GOT3 (cell line): Measurements from ENCODE around the gene YWHAE.
A peak's percentile ranks its signal among the peaks of the same experiment; 100 is the strongest.
"Not testable (repeated sequence)": the region's sequence is repeated elsewhere in the genome, so short reads cannot be mapped to it uniquely, and the experiment has no call there.

ENCODE experiments used
- DNase-seq: peaks from one replicate; lab custom pipeline; 2025; ENCODE audit warnings: mixed read lengths; lab: John Stamatoyannopoulos, UW

The YWHAE gene

GRCh38 chr17:1399679-1400512 lies at the start of gene YWHAE:
Gene YWHAE (minus strand): TSS chr17:1400222. CDS start chr17:1400110, 112 bp downstream.
- peak; percentile 91 for DNase-seq

- no peak for DNase-seq
Measured at GRCh38 chr17:1449412-1449967, 49.5 kb upstream of the YWHAE start.

- no peak for DNase-seq
Measured at GRCh38 chr17:1447052-1447451, 47.0 kb upstream of the YWHAE start.

GRCh38 chr17:1446201-1446600 lies 46.2 kb upstream of the YWHAE start:
- DNase-seq = no peak

GRCh38 chr17:1445695-1446094 lies 45.7 kb upstream of the YWHAE start:
- DNase-seq = not testable (repeated sequence)

GRCh38 chr17:1442721-1443120 lies 42.7 kb upstream of the YWHAE start:
- DNase-seq = not testable (repeated sequence)

GRCh38 chr17:1442187-1442586 lies 42.2 kb upstream of the YWHAE start:
- DNase-seq = no peak

- no peak for DNase-seq
Measured at GRCh38 chr17:1440921-1441320, 40.9 kb upstream of the YWHAE start.

- DNase-seq = no peak
Measured at GRCh38 chr17:1438593-1439083, 38.6 kb upstream of the YWHAE start.

GRCh38 chr17:1435326-1435725 lies 35.3 kb upstream of the YWHAE start:
- no peak for DNase-seq

- no peak for DNase-seq
Measured at GRCh38 chr17:1434150-1434549, 34.1 kb upstream of the YWHAE start.

GRCh38 chr17:1431631-1432104 lies 31.6 kb upstream of the YWHAE start:
- no peak for DNase-seq

- no peak for DNase-seq
Measured at GRCh38 chr17:1423456-1424135, 23.6 kb upstream of the YWHAE start.

GRCh38 chr17:1422885-1423284 lies 22.9 kb upstream of the YWHAE start:
- DNase-seq = no peak

- DNase-seq = no peak
Measured at GRCh38 chr17:1421470-1421869, 21.4 kb upstream of the YWHAE start.

- DNase-seq = no peak
Measured at GRCh38 chr17:1420981-1421380, 21.0 kb upstream of the YWHAE start.

- DNase-seq = no peak
Measured at GRCh38 chr17:1420163-1420562, 20.1 kb upstream of the YWHAE start.

GRCh38 chr17:1418476-1418875 lies 18.5 kb upstream of the YWHAE start:
- not testable (repeated sequence) for DNase-seq

- DNase-seq = no peak
Measured at GRCh38 chr17:1416414-1416813, 16.4 kb upstream of the YWHAE start.

GRCh38 chr17:1414634-1415033 lies 14.6 kb upstream of the YWHAE start:
- no peak for DNase-seq

- DNase-seq = no peak
Measured at GRCh38 chr17:1414001-1414574, 14.1 kb upstream of the YWHAE start.

- no peak for DNase-seq
Measured at GRCh38 chr17:1413281-1413791, 13.3 kb upstream of the YWHAE start.
